PC-9 (cell line): ENCODE data around the gene MYO19. TPM values are rescaled to one million over a fixed set of nuclear protein-coding genes. Genes with fewer than 3 reads are reported as not detected.

Source experiments
- BruUV-seq: library from RNA; stranded (reverse); fragments of 400-500 nt; replicated peaks from 2 replicates; lab custom pipeline; 2021; lab: Mats Ljungman, UMichigan
- CTCF ChIA-PET: fragments of 300-600 bp; sonication (Branson Sonifier 250); formaldehyde crosslinking; loops from one replicate; lab custom pipeline; 2022; ENCODE audit warnings: antibody characterized with exemption; lab: Charles Lee
- POLR2A ChIA-PET: fragments of 300-600 bp; sonication (Branson Sonifier 250); formaldehyde crosslinking; loops from one replicate; lab custom pipeline; 2022; ENCODE audit warnings: antibody characterized with exemption; ENCODE audit not compliant: unreplicated experiment; lab: Charles Lee
- DNase-seq, 2 experiments: peaks; one replicate each; pipeline versions ENCODE4 v3.0.0 to v3.0.0-alpha.2; 2015 to 2022; ENCODE audit warnings: mixed read lengths in 1 of 2
- H2AFZ ChIP-seq: fragments of 200-600 bp; sonication (generic); 2 replicates; pipeline ENCODE4 v1.8.1; 2017; ENCODE audit warnings: antibody characterized with exemption
- H3F3A ChIP-seq: fragments of 200-600 bp; sonication (generic); 2 replicates; pipeline ENCODE4 v1.8.1; 2017; ENCODE audit warnings: antibody characterized with exemption, mild to moderate bottlenecking, low read depth; ENCODE audit not compliant: insufficient read depth
- H3K27ac ChIP-seq: fragments of 200-600 bp; sonication (generic); 2 replicates; pipeline ENCODE4 v1.6.1; 2016; ENCODE audit warnings: mixed run types
- H3K27me3 ChIP-seq: fragments of 200-600 bp; sonication (generic); 2 replicates; pipeline ENCODE4 v1.6.1; 2016; ENCODE audit warnings: low read depth, mixed run types; ENCODE audit not compliant: insufficient read depth
- H3K36me3 ChIP-seq: fragments of 200-600 bp; sonication (generic); 2 replicates; pipeline ENCODE4 v1.6.1; 2016; ENCODE audit warnings: low read depth, mixed run types
- H3K4me1 ChIP-seq: fragments of 200-600 bp; sonication (generic); replicated peaks from 2 replicates; pipeline ENCODE4 v1.6.1; 2016; ENCODE audit warnings: mixed run types; ENCODE audit not compliant: insufficient read depth
- H3K4me2 ChIP-seq: fragments of 200-600 bp; sonication (generic); 2 replicates; pipeline ENCODE4 v1.6.1; 2017; ENCODE audit warnings: mixed run types
- H3K4me3 ChIP-seq: fragments of 200-600 bp; sonication (generic); 2 replicates; pipeline ENCODE4 v1.6.1; 2016; ENCODE audit warnings: mixed run types
- H3K79me2 ChIP-seq: fragments of 200-600 bp; sonication (generic); 2 replicates; pipeline ENCODE4 v1.6.1; 2017; ENCODE audit warnings: low read depth, mixed run types
- H3K9me2 ChIP-seq: fragments of 200-600 bp; sonication (generic); 2 replicates; pipeline ENCODE4 v1.8.1; 2017; ENCODE audit warnings: mild to moderate bottlenecking; ENCODE audit not compliant: insufficient read depth
- H3K9me3 ChIP-seq: fragments of 200-600 bp; sonication (generic); 2 replicates; pipeline ENCODE4 v1.8.1; 2016; ENCODE audit warnings: low read depth; ENCODE audit not compliant: insufficient read depth
- H4K20me1 ChIP-seq: fragments of 200-600 bp; sonication (generic); 2 replicates; pipeline ENCODE4 v1.8.1; 2017; ENCODE audit not compliant: insufficient read depth
- CTCF ChIP-seq: fragments of 200-600 bp; sonication (generic); conservative IDR thresholded peaks from 2 replicates; pipeline ENCODE4 v1.6.1; 2017; ENCODE audit warnings: mixed run types, antibody characterized with exemption, mild to moderate bottlenecking, moderate library complexity
- EZH2 ChIP-seq: fragments of 200-600 bp; sonication (generic); IDR thresholded peaks from 2 replicates; pipeline ENCODE4 v1.8.0; 2017; ENCODE audit warnings: antibody characterized with exemption, low read depth
- intact Hi-C: fragments of 100-400 bp; cut with micrococcal nuclease; formaldehyde crosslinking; loops from one replicate; pipeline ENCODE4 v1.10.0; 2022; ENCODE audit not compliant: unreplicated experiment
- total RNA-seq: library from RNA; stranded (reverse); gene quantifications from 2 replicates; pipeline ENCODE4 v1.2.3, GENCODE V29; 2021

MYO19 gene
- total RNA-seq, 1 experiment from 2014 or later: 110 TPM

- Histone ChIP-seq H3F3A (no peaks in the 10 kb centered on the region), H3K9me2 (no peaks in the 10 kb centered on the region), H3K4me1 (no peaks in the 10 kb centered on the region), H3K27ac (no peak overlapping the region), H4K20me1 (no peaks in the 10 kb centered on the region), H3K4me3 (no peak overlapping the region), H3K79me2 (no peaks in the 10 kb centered on the region), H2AFZ (no peak overlapping the region), H3K9me3 (no peaks in the 10 kb centered on the region), H3K27me3 (no peaks in the 10 kb centered on the region), H3K4me2 (no peak overlapping the region), H3K36me3 (peaks cover 5% of the 10 kb centered on the region; the same call in 1 of the 2 replicates)
- TF ChIP-seq CTCF (no peak), EZH2 (no peak)
- no peak for DNase-seq
- intact Hi-C loops: no loop called here
- no TSS peak for BruUV-seq
- POLR2A ChIA-PET: no interaction called here
- CTCF ChIA-PET: no interaction called here
Observed at GRCh38 chr17:36506831-36507230, 27.8 kb downstream of the MYO19 start.

GRCh38 chr17:36506249-36506826, 28.3 kb downstream of the MYO19 start:
- Histone ChIP-seq H3K79me2 (no peaks in the 10 kb centered on the region), H3K27ac (no peak overlapping the region), H3K9me2 (no peaks in the 10 kb centered on the region), H3K4me1 (no peaks in the 10 kb centered on the region), H3K36me3 (peaks cover 5% of the 10 kb centered on the region; the same call in 1 of the 2 replicates), H3F3A (no peaks in the 10 kb centered on the region), H3K27me3 (no peaks in the 10 kb centered on the region), H3K4me2 (no peak overlapping the region), H3K4me3 (no peak overlapping the region), H3K9me3 (no peaks in the 10 kb centered on the region), H2AFZ (no peak overlapping the region), H4K20me1 (no peaks in the 10 kb centered on the region)
- ChIA-PET CTCF (no interaction called here), POLR2A (no interaction called here)
- intact Hi-C loops: no loop called here
- no TSS peak for BruUV-seq
- DNase-seq: no peak
- TF ChIP-seq CTCF (no peak), EZH2 (no peak)

- Histone ChIP-seq H3K4me2 (no peak overlapping the region), H3K79me2 (no peaks in the 10 kb centered on the region), H3K4me1 (no peaks in the 10 kb centered on the region), H3K36me3 (peaks cover 9% of the 10 kb centered on the region; the same call in 1 of the 2 replicates), H4K20me1 (no peaks in the 10 kb centered on the region), H3K4me3 (no peak overlapping the region), H3K27ac (no peak overlapping the region), H2AFZ (no peak overlapping the region), H3K9me2 (no peaks in the 10 kb centered on the region), H3F3A (no peaks in the 10 kb centered on the region), H3K27me3 (no peaks in the 10 kb centered on the region), H3K9me3 (no peaks in the 10 kb centered on the region)
- ChIA-PET POLR2A (no interaction called here), CTCF (no interaction called here)
- intact Hi-C loops: no loop called here
- BruUV-seq: no TSS peak
- no peak for TF ChIP-seq EZH2
- TF ChIP-seq CTCF: no peak
- no peak for DNase-seq
Observed at GRCh38 chr17:36505171-36505570, 29.5 kb downstream of the MYO19 start.
